Measurements from ENCODE around the gene ACTR3.

ACTR3 gene

GRCh38 chr2:113964436-113964835, 74.5 kb downstream of the ACTR3 start:
- Histone ChIP-seq H3K27me3 (ENCODE audit: low read length) (no peaks in the 10 kb centered on the region), H3K9ac (ENCODE audit: low read length) (no peak overlapping the region), H3K36me3 (ENCODE audit: low read length) (peaks cover 20% of the 10 kb centered on the region), H2AFZ (ENCODE audit: low read depth, low read length, severe bottlenecking) (no peak overlapping the region), H3K9me2 (replicated peaks; ENCODE audit: insufficient read depth, low read length) (no peaks in the 10 kb centered on the region), H4K20me1 (ENCODE audit: low read depth, low read length) (0 out of 2 replicates have a peak, but pooled peaks cover 6% of the 10 kb centered on the region), H3K4me2 (ENCODE audit: low read depth, low read length, poor library complexity, severe bottlenecking) (no peak overlapping the region), H3K27ac (ENCODE audit: low read depth, low read length) (no peak overlapping the region), H3K79me2 (ENCODE audit: insufficient read depth, low read length) (no peaks in the 10 kb centered on the region), H3K9me3 (ENCODE audit: insufficient read depth, low read length) (no peaks in the 10 kb centered on the region), H3F3A (ENCODE audit: insufficient read depth) (peaks cover 54% of the 10 kb centered on the region), H3K4me3 (ENCODE audit: insufficient read depth, low read length, poor library complexity, severe bottlenecking) (no peak overlapping the region)
- TF ChIP-seq CTCF (IDR thresholded peaks at IDR 0.05; ENCODE audit: insufficient read depth, low read length, poor library complexity, severe bottlenecking) (no peak), EZH2phosphoT487 (conservative IDR thresholded peaks at IDR 0.05; ENCODE audit: low read length) (no peak)

GRCh38 chr2:113965228-113965627, 75.3 kb downstream of the ACTR3 start:
- no peak overlapping the region for H2AFZ ChIP-seq (ENCODE audit: low read depth, low read length, severe bottlenecking)
- no peak overlapping the region for H3K4me3 ChIP-seq (ENCODE audit: insufficient read depth, low read length, poor library complexity, severe bottlenecking)
- no peak overlapping the region for H3K27ac ChIP-seq (ENCODE audit: low read depth, low read length)
- H4K20me1 ChIP-seq (ENCODE audit: low read depth, low read length), result 0 out of 2 replicates have a peak, but pooled peaks cover 6% of the 10 kb centered on the region
- TF ChIP-seq CTCF (IDR thresholded peaks at IDR 0.05; ENCODE audit: insufficient read depth, low read length, poor library complexity, severe bottlenecking) (no peak), EZH2phosphoT487 (conservative IDR thresholded peaks at IDR 0.05; ENCODE audit: low read length) (no peak)
- H3K9ac ChIP-seq (ENCODE audit: low read length), result no peak overlapping the region
- H3K36me3 ChIP-seq (ENCODE audit: low read length), result peaks cover 12% of the 10 kb centered on the region
- no peaks in the 10 kb centered on the region for H3K9me3 ChIP-seq (ENCODE audit: insufficient read depth, low read length)
- no peaks in the 10 kb centered on the region for H3K27me3 ChIP-seq (ENCODE audit: low read length)
- no peaks in the 10 kb centered on the region for H3K79me2 ChIP-seq (ENCODE audit: insufficient read depth, low read length)
- H3F3A ChIP-seq (ENCODE audit: insufficient read depth), result peaks cover 54% of the 10 kb centered on the region
- no peaks in the 10 kb centered on the region for H3K9me2 ChIP-seq (replicated peaks; ENCODE audit: insufficient read depth, low read length)
- no peak overlapping the region for H3K4me2 ChIP-seq (ENCODE audit: low read depth, low read length, poor library complexity, severe bottlenecking)

GRCh38 chr2:113965644-113966043, 75.8 kb downstream of the ACTR3 start:
- H3K9me2 ChIP-seq (replicated peaks; ENCODE audit: insufficient read depth, low read length), result no peaks in the 10 kb centered on the region
- peaks cover 51% of the 10 kb centered on the region for H3F3A ChIP-seq (ENCODE audit: insufficient read depth)
- no peak overlapping the region for H3K27ac ChIP-seq (ENCODE audit: low read depth, low read length)

More at GRCh38 chr2:113965644-113966043, 75.8 kb downstream of the ACTR3 start:
- H3K9me3 ChIP-seq (ENCODE audit: insufficient read depth, low read length), result no peaks in the 10 kb centered on the region
- H3K4me3 ChIP-seq (ENCODE audit: insufficient read depth, low read length, poor library complexity, severe bottlenecking), result no peak overlapping the region
- no peaks in the 10 kb centered on the region for H3K27me3 ChIP-seq (ENCODE audit: low read length)
- TF ChIP-seq CTCF (IDR thresholded peaks at IDR 0.05; ENCODE audit: insufficient read depth, low read length, poor library complexity, severe bottlenecking) (peak; percentile 42), EZH2phosphoT487 (conservative IDR thresholded peaks at IDR 0.05; ENCODE audit: low read length) (no peak)
- H3K4me2 ChIP-seq (ENCODE audit: low read depth, low read length, poor library complexity, severe bottlenecking), result no peak overlapping the region
- 0 out of 2 replicates have a peak, but pooled peaks cover 6% of the 10 kb centered on the region for H4K20me1 ChIP-seq (ENCODE audit: low read depth, low read length)
- peaks cover 8% of the 10 kb centered on the region for H3K36me3 ChIP-seq (ENCODE audit: low read length)
- no peak overlapping the region for H3K9ac ChIP-seq (ENCODE audit: low read length)
- no peak overlapping the region for H2AFZ ChIP-seq (ENCODE audit: low read depth, low read length, severe bottlenecking)
- no peaks in the 10 kb centered on the region for H3K79me2 ChIP-seq (ENCODE audit: insufficient read depth, low read length)
